NCI-H345 treated with DMSO at 0.1 percent for 48 hours (cell line): Measurements from ENCODE around the gene PHYHD1.
A peak's percentile ranks its signal among the peaks of the same experiment; 100 is the strongest.
"Not testable (repeated sequence)": the region's sequence is repeated elsewhere in the genome, so short reads cannot be mapped to it uniquely, and the experiment has no call there.

Experiments used
- DNase-seq: peaks from one replicate; lab custom pipeline; 2025; ENCODE audit not compliant: unreplicated experiment; lab: John Stamatoyannopoulos, UW

Gene PHYHD1

GRCh38 chr9:128921881-128922763 lies 1.3 kb downstream of the PHYHD1 start:
- no peak for DNase-seq

- no peak for DNase-seq
Measured at GRCh38 chr9:128923493-128923883, 2.7 kb downstream of the PHYHD1 start.

GRCh38 chr9:128927731-128928411 lies 7.1 kb downstream of the PHYHD1 start:
- DNase-seq: peak; percentile 35

GRCh38 chr9:128928624-128929023 lies 7.8 kb downstream of the PHYHD1 start:
- no peak for DNase-seq

- DNase-seq: no peak
Measured at GRCh38 chr9:128929560-128929959, 8.8 kb downstream of the PHYHD1 start.

GRCh38 chr9:128933731-128934130 lies 12.9 kb downstream of the PHYHD1 start:
- DNase-seq: no peak

GRCh38 chr9:128936171-128936865 lies 15.5 kb downstream of the PHYHD1 start:
- DNase-seq: no peak

GRCh38 chr9:128937310-128938165 lies 16.8 kb downstream of the PHYHD1 start:
- DNase-seq: no peak

GRCh38 chr9:128940271-128940921 lies 19.6 kb downstream of the PHYHD1 start:
- no peak for DNase-seq

- no peak for DNase-seq
Measured at GRCh38 chr9:128940946-128941755, 20.4 kb downstream of the PHYHD1 start.

- no peak for DNase-seq
Measured at GRCh38 chr9:128943832-128944620, 23.2 kb downstream of the PHYHD1 start.

- DNase-seq: not testable (repeated sequence)
Measured at GRCh38 chr9:128944966-128945365, 24.2 kb downstream of the PHYHD1 start.

GRCh38 chr9:128945798-128946501 lies 25.2 kb downstream of the PHYHD1 start:
- no peak for DNase-seq

- DNase-seq: no peak
Measured at GRCh38 chr9:128946571-128947276, 25.9 kb downstream of the PHYHD1 start.

GRCh38 chr9:128947277-128947526 lies 26.4 kb downstream of the PHYHD1 start:
- no peak for DNase-seq

- peak; percentile 90 for DNase-seq
Measured at GRCh38 chr9:128947527-128948301, 26.9 kb downstream of the PHYHD1 start, which contains the start of the genes DOLK and NUP188. Gene DOLK (minus strand): TSS chr9:128947603. CDS start chr9:128947303, 300 bp downstream. Gene NUP188 (plus strand): TSS chr9:128947699. CDS start chr9:128947720, 21 bp downstream.

GRCh38 chr9:128961403-128961802 lies 40.6 kb downstream of the PHYHD1 start:
- not testable (repeated sequence) for DNase-seq
